Stimulated activated effector memory CD8-positive, alpha-beta T cell treated with anti-CD3 and anti-CD28 coated beads, Interleukin-12 subunit alpha, Interleukin-12 subunit beta, amount 100 ng/mL, for 72 hours (primary cell): ENCODE measurements around the gene CISD3.

Experiments used
- ATAC-seq: fragments of 150-1000 bp; cut with Tn5 transposase; 2 replicates; pipeline ENCODE4 v1.10.0; 2021
- DNase-seq, 2 donors: peaks; one replicate each; pipeline ENCODE4 v3.0.0; 2021 to 2022; ENCODE audit warnings: low spot score in 2 of 2
- H3K27ac Mint-ChIP-seq: one replicate; pipeline ENCODE4 v1.8.0; 2022; ENCODE audit warnings: mild to moderate bottlenecking, mixed read lengths
- H3K36me3 Mint-ChIP-seq: one replicate; pipeline ENCODE4 v1.8.0; 2022; ENCODE audit warnings: mild to moderate bottlenecking, mixed read lengths
- H3K4me1 Mint-ChIP-seq: one replicate; pipeline ENCODE4 v1.8.0; 2022; ENCODE audit warnings: mixed read lengths
- H3K4me3 Mint-ChIP-seq: one replicate; pipeline ENCODE4 v1.8.0; 2022; ENCODE audit warnings: mild to moderate bottlenecking, mixed read lengths
- H3K9me3 Mint-ChIP-seq: one replicate; pipeline ENCODE4 v1.8.0; 2022; ENCODE audit warnings: mixed read lengths

The CISD3 gene

DNA sequence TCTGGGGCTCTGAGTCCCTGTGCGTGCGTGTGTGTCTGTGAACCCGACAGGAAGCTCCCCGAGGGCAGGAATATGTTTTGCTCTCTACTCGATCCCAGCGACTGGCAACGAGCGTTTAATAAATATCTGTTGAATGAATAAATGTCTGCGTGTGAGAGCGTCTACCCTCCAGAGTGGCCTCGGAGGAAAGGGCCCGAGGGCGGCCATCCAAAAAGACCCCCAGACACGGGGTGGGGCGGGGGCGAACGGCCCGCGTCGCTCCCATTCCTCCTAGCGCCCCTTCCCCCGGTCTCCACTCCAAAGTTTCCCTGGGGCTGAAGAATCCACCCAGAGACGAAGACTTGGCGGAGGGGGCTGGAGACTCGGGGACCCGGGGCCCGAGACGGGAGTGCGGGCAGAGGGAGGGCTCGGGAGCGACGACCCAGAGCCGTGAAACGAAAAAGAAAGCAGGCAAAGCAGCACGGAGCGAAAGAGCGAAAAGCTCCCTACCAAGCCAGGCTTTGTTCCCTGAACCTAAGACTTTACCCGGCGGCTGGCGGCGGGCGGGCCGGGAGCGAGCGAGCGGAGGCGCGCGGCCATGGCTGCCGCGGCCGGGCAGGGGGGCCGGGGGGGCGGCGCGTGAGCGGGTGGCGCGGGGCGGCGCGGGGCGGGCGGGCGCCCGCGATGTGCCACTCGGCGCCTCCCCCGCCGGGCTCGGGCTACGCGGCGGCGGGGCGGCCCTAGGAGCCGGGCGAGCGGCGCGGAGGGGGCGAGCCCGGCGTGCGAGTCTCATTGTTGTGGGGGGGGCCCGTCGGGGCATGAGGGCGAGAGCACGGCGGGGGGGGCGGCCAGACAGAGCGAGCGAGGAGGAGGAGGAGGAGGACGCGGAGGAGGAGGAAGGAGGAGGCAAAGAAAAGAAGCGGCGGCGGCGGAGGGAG is 25.3 kb upstream of the CISD3 start, which contains the start of gene MLLT6:
Gene MLLT6 (plus strand): TSS at position 668 of the 917 bp plus-strand sequence. CDS start 360 bp downstream, outside the sequence.
- peaks cover 53% of the 10 kb centered on the region for H3K4me1 Mint-ChIP-seq
- ATAC-seq: peak; percentile 3
- H3K36me3 Mint-ChIP-seq: peaks cover 89% of the 10 kb centered on the region
- H3K9me3 Mint-ChIP-seq: no peaks in the 10 kb centered on the region
- peak within 1 kb of the TSS; percentile 99 for H3K4me3 Mint-ChIP-seq
- DNase-seq: peak; percentile 52 to 76
- H3K27ac Mint-ChIP-seq: peak within 1 kb of the TSS; percentile 100

DNA sequence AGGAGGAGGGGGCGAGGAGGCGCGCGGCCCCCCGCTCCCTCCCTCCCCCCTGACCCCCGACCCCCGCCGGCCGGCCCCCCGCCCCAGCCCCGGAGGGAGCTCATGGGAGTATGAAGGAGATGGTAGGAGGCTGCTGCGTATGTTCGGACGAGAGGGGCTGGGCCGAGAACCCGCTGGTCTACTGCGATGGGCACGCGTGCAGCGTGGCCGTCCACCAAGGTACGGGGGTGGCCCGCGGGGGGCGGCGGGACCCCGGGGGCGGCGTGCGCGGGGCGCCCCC is 24.7 kb upstream of the CISD3 start:
- DNase-seq (peak in 1 of 2 donors; percentile 32), ATAC-seq (no peak)
- peaks cover 53% of the 10 kb centered on the region for H3K4me1 Mint-ChIP-seq
- H3K36me3 Mint-ChIP-seq: peaks cover 93% of the 10 kb centered on the region
- peak overlapping the region; percentile 100 for H3K27ac Mint-ChIP-seq
- peak overlapping the region; percentile 99 for H3K4me3 Mint-ChIP-seq
- H3K9me3 Mint-ChIP-seq: no peaks in the 10 kb centered on the region

DNA sequence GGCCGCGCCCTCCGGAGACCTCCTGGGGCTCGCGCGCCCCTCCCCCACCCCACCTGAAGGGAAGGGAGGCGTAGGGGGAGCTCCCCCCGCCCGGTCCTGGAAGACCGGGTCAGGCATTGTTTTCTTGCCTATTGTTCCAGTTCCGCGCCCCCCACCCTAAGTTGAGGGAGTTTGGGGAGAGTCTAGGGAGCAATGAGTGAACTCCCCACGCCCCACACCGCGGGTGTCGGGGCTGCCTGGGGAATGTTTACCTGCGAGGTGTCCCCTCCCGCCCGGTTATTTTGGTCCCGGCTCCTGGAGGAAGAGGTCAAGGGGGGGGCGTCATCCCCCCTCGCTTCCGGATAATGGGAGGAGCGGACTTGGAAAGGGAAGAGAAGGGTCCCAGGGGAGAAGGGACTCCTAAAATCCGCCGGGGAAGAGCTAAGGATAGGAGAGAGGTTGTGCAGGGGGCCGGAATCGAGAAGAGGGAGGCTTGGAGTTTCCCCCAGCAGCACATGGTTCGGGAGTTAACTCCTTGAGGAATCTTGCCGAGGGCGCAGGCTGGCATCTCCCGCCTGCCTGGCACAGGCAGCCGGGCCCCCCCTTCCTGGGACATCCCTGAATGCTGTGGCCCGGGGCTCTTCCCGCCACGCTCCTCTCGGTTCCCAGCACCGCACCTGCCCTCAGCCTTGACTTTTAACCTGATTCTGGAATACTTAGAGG is 24.2 kb upstream of the CISD3 start:
- H3K4me3 Mint-ChIP-seq: peak overlapping the region; percentile 99
- ATAC-seq (no peak), DNase-seq (peak in 1 of 2 donors; percentile 71)
- no peaks in the 10 kb centered on the region for H3K9me3 Mint-ChIP-seq
- peak overlapping the region; percentile 100 for H3K27ac Mint-ChIP-seq
- H3K36me3 Mint-ChIP-seq: peaks cover 93% of the 10 kb centered on the region
- peaks cover 55% of the 10 kb centered on the region for H3K4me1 Mint-ChIP-seq

DNA sequence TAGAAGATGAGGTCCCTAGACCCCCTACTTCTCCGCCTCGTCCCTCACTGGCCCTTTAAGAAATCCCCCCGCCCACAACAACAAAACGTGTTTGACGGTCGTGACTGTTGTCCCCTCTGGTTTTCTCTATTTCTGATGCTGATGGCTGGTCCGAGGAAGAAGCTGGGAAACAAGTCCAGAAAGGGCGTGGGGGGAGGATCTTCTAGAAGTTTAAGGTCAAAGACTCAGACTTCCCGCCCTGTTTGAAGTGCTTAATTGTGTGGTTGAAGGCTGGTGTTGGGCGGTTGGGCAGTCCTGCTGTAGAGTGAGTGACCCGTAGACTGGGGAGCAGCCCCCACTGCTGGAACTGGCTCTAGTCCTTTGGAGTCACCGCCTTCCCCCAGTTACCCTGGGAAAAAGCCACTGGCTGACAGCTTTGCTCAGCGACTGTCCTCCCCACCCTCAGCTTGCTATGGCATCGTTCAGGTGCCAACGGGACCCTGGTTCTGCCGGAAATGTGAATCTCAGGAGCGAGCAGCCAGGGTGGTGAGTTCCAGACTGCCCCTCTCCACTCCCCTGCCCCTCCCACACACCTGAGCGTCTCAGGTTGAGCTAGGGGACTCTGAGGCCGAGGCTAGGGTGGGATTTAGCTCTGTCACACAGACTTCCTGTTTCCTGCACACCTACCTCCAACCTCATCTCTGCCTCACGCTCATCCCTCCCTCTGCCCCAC is 23.5 kb upstream of the CISD3 start:
- H3K36me3 Mint-ChIP-seq: peaks cover 93% of the 10 kb centered on the region
- DNase-seq: peak in 1 of 2 donors; percentile 62
- ATAC-seq: no peak
- H3K9me3 Mint-ChIP-seq: no peaks in the 10 kb centered on the region
- H3K27ac Mint-ChIP-seq: peak overlapping the region; percentile 100
- H3K4me3 Mint-ChIP-seq: peak overlapping the region; percentile 99
- peaks cover 55% of the 10 kb centered on the region for H3K4me1 Mint-ChIP-seq

DNA sequence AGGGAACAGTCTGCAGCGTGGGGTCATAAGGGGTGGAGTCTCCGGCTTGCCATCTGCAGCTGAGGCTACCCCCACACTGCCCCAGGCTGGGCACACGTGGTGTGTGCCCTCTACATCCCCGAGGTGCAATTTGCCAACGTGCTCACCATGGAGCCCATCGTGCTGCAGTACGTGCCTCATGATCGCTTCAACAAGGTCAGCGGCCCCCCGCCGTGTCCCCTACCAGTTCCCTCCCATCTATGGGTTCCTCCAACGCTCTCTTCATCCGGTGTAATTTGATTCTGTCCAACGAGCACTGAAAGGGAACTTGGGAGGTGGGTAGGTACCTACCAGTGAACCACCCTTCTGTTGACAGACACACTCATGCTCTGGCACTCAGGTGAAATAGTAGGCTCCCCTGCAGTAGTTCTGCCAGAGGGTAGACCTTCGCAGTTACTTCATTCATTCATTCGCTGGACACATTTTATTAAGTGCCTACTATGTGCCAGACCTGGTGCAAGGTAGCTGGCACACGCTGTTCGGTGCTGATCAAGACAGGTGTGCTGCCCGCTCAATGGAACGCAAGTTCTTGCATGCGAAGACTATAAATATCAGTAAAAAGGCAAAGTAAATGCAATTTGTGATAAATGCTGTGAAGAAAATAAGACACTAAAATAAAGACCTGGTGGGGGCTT is 22.3 kb upstream of the CISD3 start:
- no peak for ATAC-seq
- Mint-ChIP-seq H3K9me3 (no peaks in the 10 kb centered on the region), H3K36me3 (peaks cover 93% of the 10 kb centered on the region), H3K27ac (peak overlapping the region; percentile 100), H3K4me1 (peaks cover 64% of the 10 kb centered on the region), H3K4me3 (peak overlapping the region; percentile 99)
- no peak for DNase-seq

DNA sequence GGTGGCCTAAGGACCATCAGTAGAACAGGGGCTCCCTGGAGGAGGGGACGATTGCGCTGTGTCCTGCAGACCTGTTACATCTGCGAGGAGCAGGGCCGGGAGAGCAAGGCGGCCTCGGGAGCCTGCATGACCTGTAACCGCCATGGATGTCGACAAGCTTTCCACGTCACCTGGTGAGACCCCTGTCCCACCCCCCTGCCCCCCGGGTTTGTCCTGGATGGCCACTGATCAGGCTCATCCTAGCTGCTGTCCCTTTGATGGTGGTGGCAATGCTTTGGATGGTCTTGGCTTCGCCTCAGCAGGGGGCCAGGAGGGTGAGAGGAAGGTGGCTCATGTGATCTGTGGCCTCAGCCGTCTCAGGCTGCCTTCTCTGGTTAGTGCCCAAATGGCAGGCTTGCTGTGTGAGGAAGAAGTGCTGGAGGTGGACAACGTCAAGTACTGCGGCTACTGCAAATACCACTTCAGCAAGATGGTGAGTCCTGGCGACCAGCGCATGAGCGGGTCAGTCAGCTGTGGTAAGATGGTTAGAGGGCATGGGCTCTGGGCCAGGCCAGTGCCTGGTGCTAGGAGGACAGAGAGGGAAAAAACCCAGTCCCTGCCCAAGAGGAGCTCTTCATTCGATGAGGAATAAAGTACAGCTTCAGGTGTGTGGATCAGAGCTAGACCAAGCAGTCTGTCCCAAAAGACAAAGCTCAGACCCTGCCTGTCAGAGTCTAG is 20.9 kb upstream of the CISD3 start:
- ATAC-seq: no peak
- DNase-seq: no peak
- Mint-ChIP-seq H3K36me3 (peaks cover 93% of the 10 kb centered on the region), H3K4me1 (peaks cover 68% of the 10 kb centered on the region), H3K27ac (peak overlapping the region; percentile 100), H3K9me3 (no peaks in the 10 kb centered on the region), H3K4me3 (peak overlapping the region; percentile 39)

DNA sequence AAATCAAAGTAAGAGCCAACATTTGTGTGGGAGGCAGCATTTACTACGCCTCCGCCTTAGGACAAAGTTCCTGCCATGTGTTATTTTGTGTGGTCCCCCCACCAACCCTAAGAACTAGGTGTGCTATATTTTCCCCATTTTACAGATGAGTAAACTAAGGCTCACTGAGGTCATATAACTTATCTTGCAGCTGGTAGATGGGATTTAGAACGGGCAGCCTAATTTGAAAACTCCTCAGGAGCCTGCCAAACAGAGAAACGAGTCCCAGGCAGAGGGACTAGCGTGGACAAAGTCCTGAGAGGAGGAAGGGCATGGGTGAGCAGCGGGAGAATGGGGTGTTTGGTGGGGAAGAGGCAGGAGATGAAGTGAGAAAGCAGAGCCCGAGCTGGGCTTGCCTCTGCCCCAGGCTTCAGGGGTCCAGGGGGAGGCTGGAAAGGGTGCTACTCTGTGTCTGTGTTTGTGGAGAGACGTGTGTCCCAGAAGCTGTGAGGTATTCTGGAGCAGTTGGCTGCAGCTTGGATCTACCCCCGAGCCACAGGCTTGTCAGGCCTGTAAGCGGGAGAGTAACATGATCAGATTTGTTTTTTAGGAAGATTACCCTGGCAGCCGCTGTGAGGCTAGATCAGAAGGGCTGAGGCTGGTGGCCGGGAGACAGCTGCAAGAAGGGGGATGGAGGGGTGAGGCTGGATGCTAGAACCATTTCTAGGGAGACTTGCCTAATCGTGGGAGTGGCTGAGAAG is 20.1 kb upstream of the CISD3 start:
- H3K4me1 Mint-ChIP-seq: peaks cover 76% of the 10 kb centered on the region
- peak overlapping the region; percentile 39 for H3K4me3 Mint-ChIP-seq

DNA sequence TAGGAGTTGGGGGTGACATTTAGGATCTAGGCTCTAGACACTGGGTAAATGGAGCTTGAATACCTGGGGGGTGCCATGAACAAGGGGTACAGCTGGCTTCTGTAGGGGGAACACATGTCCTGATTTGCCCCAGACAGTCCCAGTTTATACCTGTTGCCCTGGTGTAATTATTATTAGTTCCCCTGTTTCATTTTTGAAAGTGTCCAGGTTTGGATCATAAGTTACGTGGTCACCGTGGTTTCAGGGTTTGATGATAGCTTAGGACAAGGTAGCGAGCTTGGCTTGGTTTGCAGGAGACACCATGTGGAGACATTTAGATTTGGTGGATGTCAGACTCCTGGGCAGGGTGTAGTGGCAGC is 19.6 kb upstream of the CISD3 start:
- Mint-ChIP-seq H3K4me1 (peaks cover 81% of the 10 kb centered on the region), H3K4me3 (peak overlapping the region; percentile 39), H3K36me3 (peaks cover 100% of the 10 kb centered on the region)

More for the DNA sequence above, 20.1 kb upstream of the CISD3 start:
- ATAC-seq: no peak
- H3K9me3 Mint-ChIP-seq: no peaks in the 10 kb centered on the region
- H3K36me3 Mint-ChIP-seq: peaks cover 94% of the 10 kb centered on the region
- H3K27ac Mint-ChIP-seq: peak overlapping the region; percentile 100
- DNase-seq: no peak

DNA sequence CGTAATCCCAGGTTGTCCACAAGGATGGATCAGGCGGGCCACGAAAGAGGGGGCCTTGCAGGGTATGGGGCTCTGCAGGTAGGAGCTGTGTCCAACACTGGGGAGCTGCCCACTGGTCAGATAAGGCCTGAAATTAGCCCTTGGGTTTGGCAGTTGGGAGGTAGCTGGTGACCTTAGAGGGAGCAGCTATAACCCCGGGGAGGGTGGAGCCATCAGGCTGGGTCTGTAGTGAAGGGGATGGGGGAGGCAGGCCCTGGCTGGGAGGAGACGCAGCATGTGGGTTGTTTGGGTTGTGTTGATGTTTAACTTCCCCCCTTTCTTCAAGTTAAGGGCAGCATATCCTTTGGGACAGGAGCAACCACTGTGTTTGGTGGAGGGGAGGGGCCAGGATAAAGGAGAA is 19.2 kb upstream of the CISD3 start:
- Mint-ChIP-seq H3K4me3 (peak overlapping the region; percentile 39), H3K4me1 (peaks cover 85% of the 10 kb centered on the region), H3K27ac (peak overlapping the region; percentile 100), H3K9me3 (no peaks in the 10 kb centered on the region), H3K36me3 (peaks cover 100% of the 10 kb centered on the region)
- DNase-seq (no peak), ATAC-seq (no peak)

More for the DNA sequence above, 19.6 kb upstream of the CISD3 start:
- Mint-ChIP-seq H3K9me3 (no peaks in the 10 kb centered on the region), H3K27ac (peak overlapping the region; percentile 100)
- DNase-seq (no peak), ATAC-seq (no peak)

DNA sequence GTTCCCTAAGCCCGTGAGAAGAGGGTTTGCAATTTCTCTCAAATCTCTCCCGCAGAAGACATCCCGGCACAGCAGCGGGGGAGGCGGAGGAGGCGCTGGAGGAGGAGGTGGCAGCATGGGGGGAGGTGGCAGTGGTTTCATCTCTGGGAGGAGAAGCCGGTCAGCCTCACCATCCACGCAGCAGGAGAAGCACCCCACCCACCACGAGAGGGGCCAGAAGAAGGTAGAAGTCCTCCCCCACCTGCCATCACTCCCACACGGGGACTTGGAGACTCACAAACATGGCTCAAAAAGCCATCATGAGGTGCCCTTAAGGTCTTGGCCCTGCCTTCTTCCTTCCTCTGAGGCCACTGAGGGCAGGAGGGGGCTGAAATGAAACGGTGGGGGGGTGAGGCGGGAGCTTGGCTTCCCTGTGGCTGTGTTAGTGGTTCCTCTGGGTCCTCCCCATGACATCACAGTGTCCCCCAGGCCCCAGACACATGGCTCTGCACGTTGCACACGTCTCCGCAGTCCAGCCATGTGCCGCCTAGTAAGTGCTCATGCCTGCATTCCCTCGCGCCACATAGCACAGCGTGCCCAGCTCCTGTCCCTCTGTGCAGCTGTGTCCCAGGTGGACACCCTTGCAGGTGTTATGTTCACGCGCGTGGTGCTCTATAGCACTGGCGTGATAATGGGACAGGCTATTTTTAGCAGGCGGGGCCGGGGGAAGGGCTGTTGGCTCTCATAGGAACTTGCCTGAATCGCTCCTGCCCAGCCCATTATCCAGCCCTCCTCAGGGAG is 18.2 kb upstream of the CISD3 start:
- no peak for DNase-seq
- H3K27ac Mint-ChIP-seq: peak overlapping the region; percentile 100
- no peaks in the 10 kb centered on the region for H3K9me3 Mint-ChIP-seq
- peaks cover 86% of the 10 kb centered on the region for H3K4me1 Mint-ChIP-seq
- H3K36me3 Mint-ChIP-seq: peaks cover 100% of the 10 kb centered on the region
- peak; percentile 53 for ATAC-seq
- H3K4me3 Mint-ChIP-seq: peak overlapping the region; percentile 39

DNA sequence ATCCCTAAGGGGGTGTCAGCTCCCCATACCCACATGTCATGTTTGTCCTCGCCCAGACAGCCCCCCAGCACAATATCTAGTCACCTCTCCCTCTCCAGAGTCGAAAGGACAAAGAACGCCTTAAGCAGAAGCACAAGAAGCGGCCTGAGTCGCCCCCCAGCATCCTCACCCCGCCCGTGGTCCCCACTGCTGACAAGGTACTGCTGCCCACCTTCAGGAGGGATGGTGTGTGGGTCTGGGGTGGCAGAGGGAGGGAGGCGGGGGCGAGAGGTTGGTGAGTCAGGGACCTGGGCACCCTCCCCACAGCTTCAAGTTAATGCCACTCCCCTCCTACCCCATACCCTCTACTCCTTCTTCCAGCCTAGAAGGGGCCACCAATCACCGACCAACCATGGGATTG is 17.5 kb upstream of the CISD3 start:
- DNase-seq (no peak), ATAC-seq (no peak)
- Mint-ChIP-seq H3K9me3 (no peaks in the 10 kb centered on the region), H3K36me3 (peaks cover 100% of the 10 kb centered on the region), H3K4me1 (peaks cover 85% of the 10 kb centered on the region), H3K27ac (peak overlapping the region; percentile 100), H3K4me3 (no peak overlapping the region)

DNA sequence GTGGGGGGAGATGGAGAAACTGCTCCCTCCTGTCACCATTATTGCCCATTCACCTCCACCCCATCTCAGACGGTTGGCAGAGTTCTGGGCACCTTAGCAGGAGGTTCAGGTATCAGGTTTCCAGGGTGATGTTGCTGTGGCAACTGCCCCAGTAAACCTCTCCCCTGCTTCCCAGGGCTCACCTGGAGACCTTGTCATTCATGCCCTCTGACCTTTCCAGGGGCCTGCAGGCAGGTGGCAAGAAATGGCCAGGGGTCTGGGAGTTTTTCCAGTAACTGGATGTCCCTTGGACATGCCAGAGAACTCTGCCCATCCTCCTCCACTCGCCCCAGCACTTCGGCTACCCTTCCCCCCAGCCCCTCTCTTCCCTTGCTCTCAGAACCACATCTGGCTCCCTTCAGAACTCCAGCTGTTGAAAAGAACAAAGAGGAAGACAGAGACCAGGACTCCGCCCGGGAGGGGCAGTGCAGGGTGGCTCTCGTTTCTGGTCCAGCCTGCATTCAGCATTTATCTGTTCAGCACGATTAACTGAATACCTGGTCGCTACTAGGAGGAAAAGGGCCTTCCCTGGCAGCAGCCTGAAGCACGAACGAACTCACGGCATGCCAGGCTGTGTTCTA is 16.6 kb upstream of the CISD3 start:
- Mint-ChIP-seq H3K4me3 (no peak overlapping the region), H3K27ac (peak overlapping the region; percentile 100), H3K36me3 (peaks cover 100% of the 10 kb centered on the region), H3K9me3 (no peaks in the 10 kb centered on the region), H3K4me1 (peaks cover 79% of the 10 kb centered on the region)
- DNase-seq (no peak), ATAC-seq (no peak)
